Measurements from ENCODE around the gene MGRN1.

- no peak for TF ChIP-seq CTCF (conservative IDR thresholded peaks at IDR 0.05 in 1 of 2, IDR thresholded peaks at IDR 0.05 in 1 of 2; ENCODE audit: extremely low read depth in 1 of 2, insufficient read depth in 1 of 2, low read depth in 1 of 2, low read length in 2 of 2)
- TF ChIP-seq EZH2 (IDR thresholded peaks at IDR 0.05; ENCODE audit: borderline replicate concordance, low read length): no peak
Observed at GRCh38 chr16:4723071-4723767, 98.6 kb downstream of the MGRN1 start.

Measured in mammary epithelial cell (primary cell).